H9 (cell line): Measurements from ENCODE around the gene PPP2R5B. TPM values are rescaled to one million over a fixed set of nuclear protein-coding genes. Genes with fewer than 3 reads are reported as not detected.

Source experiments
- DNase-seq: peaks from one replicate; pipeline ENCODE4 v3.0.0-alpha.2; 2017
- H2AFZ ChIP-seq: one replicate; pipeline ENCODE4 v1.6.1; 2013; ENCODE audit warnings: mild to moderate bottlenecking, low read length, control low read depth, moderate library complexity
- H2AK5ac ChIP-seq: 2 replicates; pipeline ENCODE4 v1.6.1; 2013; ENCODE audit warnings: low read length, control low read depth, mixed read lengths; ENCODE audit not compliant: insufficient read length
- H2BK120ac ChIP-seq: one replicate; pipeline ENCODE4 v1.6.1; 2013; ENCODE audit warnings: low read depth, mild to moderate bottlenecking, low read length, control low read depth, inconsistent platforms; ENCODE audit not compliant: poor library complexity, severe bottlenecking
- H2BK12ac ChIP-seq: 2 replicates; pipeline ENCODE4 v1.6.1; 2013; ENCODE audit warnings: low read length, control low read depth, mixed read lengths, low read depth; ENCODE audit not compliant: insufficient read length
- H2BK15ac ChIP-seq: 2 replicates; pipeline ENCODE4 v1.6.1; 2013; ENCODE audit warnings: low read depth, low read length, control low read depth
- H2BK20ac ChIP-seq: one replicate; pipeline ENCODE4 v1.6.1; 2013; ENCODE audit warnings: low read depth, mild to moderate bottlenecking, low read length, control low read depth, inconsistent platforms; ENCODE audit not compliant: poor library complexity, severe bottlenecking
- H2BK5ac ChIP-seq: 2 replicates; pipeline ENCODE4 v1.6.1; 2013; ENCODE audit warnings: low read length, control low read depth, mixed read lengths; ENCODE audit not compliant: insufficient read length
- H3K14ac ChIP-seq: 2 replicates; pipeline ENCODE4 v1.6.1; 2013; ENCODE audit warnings: low read length, control low read depth; ENCODE audit not compliant: insufficient read depth
- H3K18ac ChIP-seq: 2 replicates; pipeline ENCODE4 v1.6.1; 2013; ENCODE audit warnings: low read depth, mild to moderate bottlenecking, mixed read lengths, low read length, control low read depth; ENCODE audit not compliant: insufficient read length
- H3K23ac ChIP-seq: 2 replicates; pipeline ENCODE4 v1.6.1; 2013; ENCODE audit warnings: low read length, control low read depth, mixed read lengths, low read depth; ENCODE audit not compliant: insufficient read length
- H3K23me2 ChIP-seq: 2 replicates; pipeline ENCODE4 v1.6.1; 2013; ENCODE audit warnings: low read depth, mild to moderate bottlenecking, mixed read lengths, low read length, control low read depth; ENCODE audit not compliant: insufficient read length, poor library complexity, severe bottlenecking
- H3K27ac ChIP-seq: 2 replicates; pipeline ENCODE4 v1.5.1; 2013; ENCODE audit warnings: low read length, control low read depth, mixed read lengths, low read depth; ENCODE audit not compliant: insufficient read length
- H3K27me3 ChIP-seq: 2 replicates; pipeline ENCODE4 v1.6.1; 2013; ENCODE audit warnings: low read length, control low read depth, inconsistent platforms; ENCODE audit not compliant: insufficient read depth
- H3K4ac ChIP-seq: 2 replicates; pipeline ENCODE4 v1.6.1; 2013; ENCODE audit warnings: low read depth, mild to moderate bottlenecking, control low read depth, inconsistent platforms, low read length, moderate library complexity
- H3K4me1 ChIP-seq: 2 replicates; pipeline ENCODE4 v1.6.1; 2013; ENCODE audit warnings: low read length, control low read depth, inconsistent platforms; ENCODE audit not compliant: insufficient read depth
- H3K4me2 ChIP-seq: 2 replicates; pipeline ENCODE4 v1.6.1; 2013; ENCODE audit warnings: low read length, control low read depth, mixed read lengths; ENCODE audit not compliant: insufficient read length, insufficient read depth
- H3K56ac ChIP-seq: 2 replicates; pipeline ENCODE4 v1.6.1; 2013; ENCODE audit warnings: low read depth, mild to moderate bottlenecking, mixed read lengths, low read length, control low read depth; ENCODE audit not compliant: insufficient read length
- H3K79me1 ChIP-seq: 2 replicates; pipeline ENCODE4 v1.6.1; 2013; ENCODE audit warnings: low read depth, mild to moderate bottlenecking, moderate library complexity, low read length, control low read depth, inconsistent platforms; ENCODE audit not compliant: insufficient read depth, poor library complexity, severe bottlenecking
- H3K79me2 ChIP-seq: 2 replicates; pipeline ENCODE4 v1.6.1; 2013; ENCODE audit warnings: low read length, control low read depth, inconsistent platforms; ENCODE audit not compliant: insufficient read depth
- H3K9ac ChIP-seq: 2 replicates; pipeline ENCODE4 v1.6.1; 2013; ENCODE audit warnings: low read length, control low read depth, mixed read lengths; ENCODE audit not compliant: insufficient read length; ENCODE audit errors: extremely low read depth
- H3K9me3 ChIP-seq: one replicate; pipeline ENCODE4 v1.6.1; 2013; ENCODE audit warnings: low read depth, low read length, inconsistent platforms; ENCODE audit not compliant: control insufficient read depth
- H3T11ph ChIP-seq: one replicate; pipeline ENCODE4 v1.6.1; 2013; ENCODE audit warnings: mild to moderate bottlenecking, low read length, control low read depth, inconsistent platforms
- H4K20me1 ChIP-seq: one replicate; pipeline ENCODE4 v1.6.1; 2013; ENCODE audit not compliant: control insufficient read depth, insufficient read length, insufficient read depth
- H4K5ac ChIP-seq: 2 replicates; pipeline ENCODE4 v1.6.1; 2013; ENCODE audit warnings: low read depth, mild to moderate bottlenecking, mixed read lengths, low read length, control low read depth; ENCODE audit not compliant: insufficient read length
- H4K8ac ChIP-seq: replicated peaks from 2 replicates; pipeline ENCODE4 v1.6.1; 2013; ENCODE audit warnings: low read length, control low read depth, mixed read lengths, low read depth; ENCODE audit not compliant: insufficient read length
- H4K91ac ChIP-seq: 2 replicates; pipeline ENCODE4 v1.6.1; 2013; ENCODE audit warnings: low read depth, mild to moderate bottlenecking, moderate library complexity, mixed read lengths, low read length, control low read depth; ENCODE audit not compliant: insufficient read length
- H3K27ac Mint-ChIP-seq, 3 experiments: 2 replicates in 2 of 3; 3 replicates in 1 of 3; pipeline ENCODE4 v1.8.0; 2020 to 2021; ENCODE audit warnings: mixed read lengths in 3 of 3, mild to moderate bottlenecking in 1 of 3, moderate library complexity in 1 of 3
- H3K27me3 Mint-ChIP-seq: 2 replicates; pipeline ENCODE4 v1.8.0; 2021; ENCODE audit warnings: low read depth, mild to moderate bottlenecking, moderate library complexity, mixed read lengths
- H3K36me3 Mint-ChIP-seq, 3 experiments: 2 replicates in 2 of 3; 3 replicates in 1 of 3; pipeline ENCODE4 v1.8.0; 2020 to 2021; ENCODE audit warnings: low read depth in 3 of 3, mixed read lengths in 3 of 3; ENCODE audit not compliant: insufficient read depth in 1 of 3
- H3K4me1 Mint-ChIP-seq, 2 experiments: 2 replicates each; pipeline ENCODE4 v1.8.0; 2020; ENCODE audit warnings: mixed read lengths in 2 of 2
- H3K4me3 Mint-ChIP-seq, 2 experiments: 2 replicates in 1 of 2; 3 replicates in 1 of 2; pipeline ENCODE4 v1.8.0; 2020 to 2021; ENCODE audit warnings: mild to moderate bottlenecking in 2 of 2, mixed read lengths in 2 of 2, moderate library complexity in 1 of 2
- H3K9me3 Mint-ChIP-seq, 2 experiments: 2 replicates in 1 of 2; 3 replicates in 1 of 2; pipeline ENCODE4 v1.8.0; 2020; ENCODE audit warnings: mild to moderate bottlenecking in 2 of 2, mixed read lengths in 2 of 2, moderate library complexity in 1 of 2
- WGBS: extraction: QIAGEN DNeasy Blood & Tissue Kit; methylation state at CpG from one replicate; pipeline ENCODE4 v1.1.7; 2013; ENCODE audit warnings: missing lambda C conversion rate, low lambda C conversion rate, mixed read lengths; ENCODE audit not compliant: insufficient read length; ENCODE audit errors: extremely low coverage; 5-methylcytosine and 5-hydroxymethylcytosine counted together
- total RNA-seq: library from RNA; stranded (reverse); gene quantifications from 2 replicates; pipeline ENCODE4 v1.2.1, GENCODE V29; 2021
- TF ChIP-seq, protein P1 (sequence below): fragments of 200-600 bp; sonication (generic); conservative IDR thresholded peaks from 3 replicates; pipeline ENCODE4 v1.8.0; 2021; ENCODE audit warnings: antibody characterized with exemption, mild to moderate bottlenecking

Gene PPP2R5B
- total RNA-seq, 1 experiment from 2014 or later, result 6.3 TPM

DNA sequence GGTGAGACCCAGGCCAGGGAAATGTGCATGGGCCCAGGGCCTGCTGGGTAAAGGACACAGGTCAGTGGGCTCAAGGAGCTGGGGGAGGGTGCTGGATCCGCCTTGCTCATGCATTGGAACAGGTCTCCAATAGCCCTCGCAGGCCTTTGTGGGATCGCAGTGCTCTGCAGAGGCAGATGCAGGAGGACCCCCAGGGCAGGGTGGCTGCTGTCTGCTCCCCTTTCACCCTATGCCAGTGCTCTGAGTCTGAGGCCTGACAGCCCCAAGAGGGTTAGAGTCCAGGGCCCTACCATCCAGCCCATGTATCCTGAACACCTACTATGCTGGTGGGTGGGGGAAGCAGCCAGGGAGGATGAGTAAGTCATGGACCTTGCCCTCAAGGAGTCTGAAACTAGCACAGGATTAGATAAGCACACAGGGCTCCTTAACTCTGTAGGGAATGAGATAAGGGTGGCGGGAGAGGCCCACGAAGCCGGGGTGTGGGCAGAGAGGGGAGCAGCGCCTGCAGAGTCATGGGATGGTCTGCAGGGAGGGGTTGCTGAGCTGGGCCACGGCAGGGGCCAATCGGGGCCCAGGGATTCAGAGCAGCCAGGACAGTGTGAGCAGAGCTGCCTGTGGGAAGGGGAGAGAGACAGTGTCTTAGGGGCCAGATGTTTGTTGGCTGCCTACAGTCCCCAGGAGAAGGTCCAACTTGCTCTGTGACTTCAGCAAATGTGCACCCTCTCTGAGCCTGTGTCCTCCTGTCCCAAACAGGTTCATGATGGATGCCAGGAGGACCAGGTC is 35.6 kb upstream of the PPP2R5B start:
- H3K27ac Mint-ChIP-seq, result peak overlapping the region in 1 of 3 experiments; percentile 44; a peak in 1 of 7 replicates

More for the DNA sequence above, 35.6 kb upstream of the PPP2R5B start:
- Histone ChIP-seq H3K23me2 (peaks cover 4% of the 10 kb centered on the region), H2AK5ac (no peak overlapping the region), H3K9ac (no peak overlapping the region), H4K91ac (no peak overlapping the region), H2BK15ac (no peak overlapping the region), H2BK20ac (no peak overlapping the region), H3T11ph (no peak overlapping the region), H4K5ac (no peak overlapping the region), H3K27me3 (no peaks in the 10 kb centered on the region), H3K14ac (no peak overlapping the region), H3K79me2 (no peaks in the 10 kb centered on the region), H3K23ac (no peak overlapping the region), H4K20me1 (no peaks in the 10 kb centered on the region), H3K9me3 (no peaks in the 10 kb centered on the region), H2BK5ac (no peak overlapping the region), H3K18ac (no peak overlapping the region), H3K27ac (no peak overlapping the region), H3K79me1 (no peaks in the 10 kb centered on the region), H2AFZ (no peak overlapping the region), H3K4me1 (no peaks in the 10 kb centered on the region; the same call in 1 of the 2 replicates), H3K56ac (no peak overlapping the region), H2BK120ac (no peak overlapping the region), H4K8ac (no peak overlapping the region), H2BK12ac (no peak overlapping the region), H3K4me2 (no peak overlapping the region), H3K4ac (no peak overlapping the region)
- Mint-ChIP-seq H3K4me1 (peaks cover 12 to 23% of the 10 kb centered on the region in 2 experiments), H3K36me3 (no peaks in the 10 kb centered on the region), H3K4me3 (peak overlapping the region in 1 of 2 experiments; percentile 26; a peak in 1 of 5 replicates), H3K27me3 (0 out of 2 replicates have a peak, but pooled peaks cover 1% of the 10 kb centered on the region), H3K9me3 (no peaks in the 10 kb centered on the region; a peak in 1 of 5 replicates)
- TF ChIP-seq, protein P1, sequence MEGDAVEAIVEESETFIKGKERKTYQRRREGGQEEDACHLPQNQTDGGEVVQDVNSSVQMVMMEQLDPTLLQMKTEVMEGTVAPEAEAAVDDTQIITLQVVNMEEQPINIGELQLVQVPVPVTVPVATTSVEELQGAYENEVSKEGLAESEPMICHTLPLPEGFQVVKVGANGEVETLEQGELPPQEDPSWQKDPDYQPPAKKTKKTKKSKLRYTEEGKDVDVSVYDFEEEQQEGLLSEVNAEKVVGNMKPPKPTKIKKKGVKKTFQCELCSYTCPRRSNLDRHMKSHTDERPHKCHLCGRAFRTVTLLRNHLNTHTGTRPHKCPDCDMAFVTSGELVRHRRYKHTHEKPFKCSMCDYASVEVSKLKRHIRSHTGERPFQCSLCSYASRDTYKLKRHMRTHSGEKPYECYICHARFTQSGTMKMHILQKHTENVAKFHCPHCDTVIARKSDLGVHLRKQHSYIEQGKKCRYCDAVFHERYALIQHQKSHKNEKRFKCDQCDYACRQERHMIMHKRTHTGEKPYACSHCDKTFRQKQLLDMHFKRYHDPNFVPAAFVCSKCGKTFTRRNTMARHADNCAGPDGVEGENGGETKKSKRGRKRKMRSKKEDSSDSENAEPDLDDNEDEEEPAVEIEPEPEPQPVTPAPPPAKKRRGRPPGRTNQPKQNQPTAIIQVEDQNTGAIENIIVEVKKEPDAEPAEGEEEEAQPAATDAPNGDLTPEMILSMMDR, result no peak
- no peak for DNase-seq
- no CpG with 5 or more reads among the region's 9 CpGs for WGBS
